ENCODE results near the gene ARVCF. TPM values are rescaled to one million over a fixed set of nuclear protein-coding genes. Genes with fewer than 3 reads are reported as not detected.

Gene ARVCF
- total RNA-seq, 2 donors from 2014 or later, result 12.5 to 13.4 TPM

GRCh38 chr22:20055144-20055543, 38.5 kb upstream of the ARVCF start:
- DNase-seq, result no peak
- no peak for ATAC-seq
- intact Hi-C loops (cut with DNase I), result no loop called here

DNA sequence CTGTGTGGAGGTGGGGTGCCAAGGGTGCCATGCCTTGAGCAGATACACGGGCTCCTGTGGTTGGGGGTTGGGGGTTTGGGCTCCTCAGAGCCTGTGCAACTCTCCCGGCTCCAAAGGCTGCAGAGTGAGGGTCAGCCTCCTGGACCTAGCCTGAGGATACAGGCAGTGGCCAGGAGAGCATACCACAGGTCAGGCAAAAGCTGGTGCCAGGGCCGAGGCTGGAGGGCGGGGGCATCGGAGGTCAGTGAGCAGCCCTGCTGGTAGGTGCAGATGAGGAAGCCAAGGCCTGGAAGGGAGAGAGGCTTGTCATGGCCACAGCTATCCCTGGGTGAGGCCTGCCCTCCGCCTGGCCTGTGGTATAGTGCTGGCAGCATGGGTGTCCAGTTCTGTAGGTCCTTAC, 37.9 kb upstream of the ARVCF start:
- no peak for ATAC-seq
- DNase-seq, result no peak
- intact Hi-C loops (cut with DNase I), result no loop called here

- DNase-seq, result no peak
- ATAC-seq, result no peak
- intact Hi-C loops (cut with DNase I), result no loop called here
These were observed 37.4 kb upstream of the ARVCF start for GRCh38 chr22:20054034-20054427.

DNA sequence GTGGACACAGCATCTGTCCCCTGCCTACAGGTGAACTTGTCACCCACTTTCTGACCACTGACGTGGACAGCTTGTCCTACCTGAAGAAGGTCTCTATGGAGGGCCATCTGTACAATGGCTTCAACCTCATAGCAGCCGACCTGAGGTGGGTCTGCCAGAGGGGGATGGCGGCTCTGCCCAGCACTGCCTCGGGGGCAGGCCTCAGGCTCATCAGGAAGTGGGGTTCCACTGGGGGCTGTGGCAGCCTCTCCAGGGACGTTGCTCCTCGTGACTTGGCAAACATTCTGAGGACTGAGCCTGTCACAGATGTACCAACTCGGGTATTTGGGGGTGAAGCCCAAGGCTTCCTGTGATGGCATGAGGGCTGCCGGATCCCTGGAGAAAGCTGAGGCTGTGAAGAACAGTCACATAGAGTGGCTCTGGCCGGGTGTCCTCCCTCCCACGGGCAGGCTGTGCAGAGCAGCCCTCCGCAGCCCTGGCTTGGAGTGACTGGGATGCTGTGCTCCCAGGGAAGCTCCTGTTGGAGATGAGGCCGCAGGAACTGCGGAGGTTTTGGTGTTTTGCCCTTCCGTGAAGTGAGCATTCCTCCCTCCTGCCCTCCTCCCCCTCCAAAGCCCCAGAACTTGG, 36.9 kb upstream of the ARVCF start:
- ATAC-seq (no peak), DNase-seq (no peak)
- intact Hi-C loops (cut with DNase I), result no loop called here

- intact Hi-C loops (cut with DNase I), result no loop called here
- ATAC-seq (peak in 1 of 2 donors; percentile 17), DNase-seq (no peak)
These were observed 36.0 kb upstream of the ARVCF start for GRCh38 chr22:20052309-20053259.

DNA sequence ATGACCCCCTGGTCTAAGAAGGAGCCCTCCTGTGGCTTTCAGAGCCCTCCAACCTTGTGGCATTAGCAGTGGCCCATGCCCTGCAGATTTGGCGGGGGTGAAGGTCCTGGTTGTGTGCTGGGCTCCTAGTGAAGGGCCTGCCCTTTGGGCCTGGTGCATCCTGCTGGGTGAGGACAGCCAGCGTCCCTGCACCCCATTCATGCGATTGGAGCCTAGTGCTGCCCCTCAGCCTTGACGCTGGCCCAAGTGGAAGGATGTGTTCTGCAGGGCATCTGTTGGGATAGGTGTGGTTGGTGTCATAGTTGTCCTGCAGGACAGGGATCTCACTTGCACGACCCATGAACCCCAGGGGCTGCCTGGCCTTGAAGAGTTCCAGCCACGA, 35.3 kb upstream of the ARVCF start:
- ATAC-seq (no peak), DNase-seq (no peak)
- intact Hi-C loops (cut with DNase I), result no loop called here

GRCh38 chr22:20046730-20047129, 30.1 kb upstream of the ARVCF start:
- intact Hi-C loops (cut with DNase I), result no loop called here
- ATAC-seq, result no peak

DNA sequence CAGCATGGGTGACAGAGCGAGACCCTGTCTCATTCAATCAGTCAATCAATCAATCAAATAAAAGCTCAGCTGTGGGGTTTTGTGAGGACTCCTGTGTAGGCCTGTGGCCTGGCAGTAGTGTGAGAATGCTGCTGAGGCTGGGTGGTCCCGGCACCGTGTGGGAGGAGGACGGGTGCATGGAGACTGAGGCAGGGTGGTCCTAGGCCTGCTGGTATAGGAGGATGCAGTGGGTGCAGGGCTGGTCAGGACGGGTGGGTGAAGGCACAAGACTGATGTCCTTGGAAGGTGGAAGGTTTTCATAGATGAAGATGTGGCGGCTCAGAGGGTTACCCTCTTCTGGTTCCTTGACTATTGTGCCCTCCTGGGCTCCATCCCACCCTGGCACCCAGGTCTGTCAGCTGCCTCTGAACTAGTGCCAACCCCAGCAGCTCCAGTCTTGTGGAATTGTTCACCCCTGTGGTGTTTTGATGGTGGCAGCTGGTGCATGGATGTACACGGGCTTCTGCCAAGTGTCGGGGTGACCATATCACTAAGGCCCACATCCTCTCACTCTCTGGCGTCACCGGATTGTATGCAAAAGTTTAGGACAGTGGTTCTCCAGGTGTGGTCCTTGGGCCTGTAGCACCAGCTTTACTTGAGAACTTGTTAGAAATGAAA, 28.0 kb upstream of the ARVCF start:
- no peak for DNase-seq
- no peak for ATAC-seq
- intact Hi-C loops (cut with DNase I), result no loop called here

More at GRCh38 chr22:20046730-20047129, 30.1 kb upstream of the ARVCF start:
- no peak for DNase-seq

- intact Hi-C loops (cut with DNase I), result no loop called here
- no peak for DNase-seq
- ATAC-seq, result no peak
These were observed 27.3 kb upstream of the ARVCF start for GRCh38 chr22:20043997-20044342.

- DNase-seq, result no peak
- intact Hi-C loops (cut with DNase I), result no loop called here
- ATAC-seq, result no peak
These were observed 26.7 kb upstream of the ARVCF start for GRCh38 chr22:20043057-20043996.

DNA sequence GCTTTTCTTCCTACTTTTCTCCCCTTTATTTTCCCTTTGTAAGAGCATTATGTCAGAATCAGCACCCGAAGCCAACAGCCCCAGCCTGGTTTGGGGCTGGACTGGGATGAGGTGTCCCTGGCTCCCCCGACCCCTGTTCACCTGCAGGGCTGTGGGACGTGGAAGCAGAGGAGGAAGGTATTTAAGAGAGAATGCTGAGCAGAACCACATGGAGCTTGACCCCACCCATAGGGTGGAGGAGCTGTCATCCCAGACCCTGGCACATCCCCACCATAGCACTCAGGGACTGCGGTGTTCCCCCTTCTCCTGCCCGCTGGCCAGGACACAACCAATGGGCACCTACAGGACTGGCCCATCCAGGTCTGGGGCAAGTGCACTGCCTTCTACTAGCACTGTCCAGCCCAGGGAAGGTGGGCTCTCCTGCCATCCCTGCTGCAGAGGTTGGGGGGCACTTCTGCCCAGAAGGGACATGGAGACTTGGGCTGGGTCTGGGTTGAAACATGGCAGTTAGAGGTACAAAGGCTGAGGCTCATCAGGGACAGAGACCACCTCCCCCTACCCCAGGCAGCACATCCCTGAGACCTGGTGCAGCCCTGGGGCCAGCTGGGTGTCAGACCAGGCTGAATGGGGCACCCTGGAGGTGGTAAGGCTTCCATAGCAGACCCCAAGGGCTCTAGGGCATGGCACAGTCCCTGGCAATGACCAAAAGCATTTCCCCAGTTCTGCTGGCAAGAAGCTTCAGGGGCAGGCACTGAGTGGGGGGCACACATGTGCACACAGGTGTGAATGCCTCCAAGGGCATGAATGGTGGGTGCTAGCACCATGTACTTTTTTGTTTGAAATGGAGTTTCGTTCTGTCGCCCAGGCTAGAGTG, 23.9 kb upstream of the ARVCF start:
- ATAC-seq (no peak), DNase-seq (no peak)
- intact Hi-C loops (cut with DNase I), result no loop called here

DNA sequence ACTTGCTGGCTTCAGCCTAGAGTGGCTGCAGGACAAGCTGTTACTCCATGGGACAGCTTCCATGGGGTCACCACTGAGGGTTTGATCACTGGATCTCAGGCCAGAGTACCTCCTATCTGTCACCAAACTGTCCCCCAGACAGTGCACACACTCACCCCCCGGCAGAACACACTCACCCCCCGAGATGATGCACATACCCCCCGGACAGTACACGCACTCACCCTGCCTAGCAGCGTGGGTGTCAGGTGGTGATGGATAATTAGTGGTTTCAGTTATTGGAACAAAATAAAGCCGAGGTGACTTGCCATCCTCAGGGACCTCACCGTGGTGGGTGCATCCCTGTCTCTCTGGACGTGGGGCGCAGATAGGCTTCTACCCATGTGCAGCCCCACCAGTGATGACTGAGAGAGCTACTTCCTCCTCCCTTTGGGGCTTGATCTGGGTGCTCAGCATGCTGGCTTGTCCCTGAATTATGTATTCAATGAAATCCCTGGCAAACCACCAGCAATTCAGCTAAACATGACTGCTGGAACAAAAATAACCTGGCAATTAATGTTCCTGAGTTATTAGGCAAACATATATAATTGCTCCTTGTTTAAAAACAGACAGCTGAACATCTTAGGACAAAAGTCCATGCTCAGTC, 23.2 kb upstream of the ARVCF start:
- intact Hi-C loops (cut with DNase I), result loop anchor here in 1 of 2 donors (10.0 kb wide), 1 partner anchor 75 kb away; the partner anchor contains the start of genes RANBP1 and TRMT2A
- no peak for DNase-seq
- ATAC-seq, result no peak

DNA sequence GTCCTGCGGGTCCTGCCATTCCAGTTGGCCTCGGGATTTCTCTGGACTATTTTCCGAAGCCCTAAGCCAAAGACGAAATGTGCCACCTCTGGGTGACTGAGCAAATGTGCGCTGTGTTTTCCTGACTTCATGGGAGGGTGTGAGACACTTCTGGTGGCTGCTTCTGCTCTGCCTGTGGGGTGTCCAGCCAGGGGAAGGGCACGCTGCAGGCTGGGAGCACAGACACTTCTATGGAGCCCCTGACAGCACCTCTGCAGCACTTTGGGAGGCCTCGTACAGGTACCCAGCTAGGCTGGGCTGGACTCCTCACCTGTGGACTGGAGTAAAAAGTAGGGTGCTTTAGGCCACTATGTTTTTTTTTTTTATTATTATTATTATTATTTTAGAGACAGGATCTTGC, 22.0 kb upstream of the ARVCF start:
- no peak for DNase-seq
- ATAC-seq, result no peak
- intact Hi-C loops (cut with DNase I), result loop anchor here in 1 of 2 donors (10.0 kb wide), 1 partner anchor 76 kb away; the partner anchor contains the start of genes RANBP1 and TRMT2A

- DNase-seq (no peak), ATAC-seq (no peak)
- intact Hi-C loops (cut with DNase I), result loop anchor here in 1 of 2 donors (10.0 kb wide), 1 partner anchor 77 kb away; the partner anchor contains the start of genes RANBP1 and TRMT2A
These were observed 20.8 kb upstream of the ARVCF start for GRCh38 chr22:20037419-20037818.

- ATAC-seq (no peak), DNase-seq (no peak)
- intact Hi-C loops (cut with DNase I), result loop anchor here in 1 of 2 donors (10.0 kb wide), 1 partner anchor 78 kb away; the partner anchor contains the start of genes RANBP1 and TRMT2A
These were observed 20.1 kb upstream of the ARVCF start for GRCh38 chr22:20036535-20037392.

DNA sequence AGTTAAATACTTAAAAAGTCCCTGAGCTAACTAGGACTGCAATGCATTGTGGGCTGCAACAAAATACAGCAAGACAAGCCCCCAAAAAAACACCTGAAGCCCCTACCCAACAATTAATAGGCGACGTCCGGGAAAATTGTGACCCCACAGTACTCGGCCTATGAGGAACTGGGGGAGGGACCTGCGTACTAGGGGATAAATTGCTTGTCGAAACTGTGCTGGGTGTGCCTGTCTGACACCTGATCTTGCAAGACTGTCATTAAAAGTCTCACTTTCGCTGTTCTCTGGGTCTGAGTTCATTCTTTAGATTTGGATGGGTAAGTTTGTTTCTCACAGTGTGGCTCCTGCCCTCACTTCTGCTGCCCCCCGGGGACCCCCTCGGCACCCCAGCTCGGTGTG, 19.5 kb upstream of the ARVCF start:
- ATAC-seq (no peak), DNase-seq (no peak)
- intact Hi-C loops (cut with DNase I), result loop anchor here in 1 of 2 donors (10.0 kb wide), 1 partner anchor 79 kb away; the partner anchor contains the start of genes RANBP1 and TRMT2A

Measured in left cardiac atrium (tissue), 4 donors.